Left cardiac atrium (tissue), 4 donors: ENCODE measurements around the gene IP6K2. TPM values are rescaled to one million over a fixed set of nuclear protein-coding genes. Genes with fewer than 3 reads are reported as not detected.
"Not testable (repeated sequence)": the region's sequence is repeated elsewhere in the genome, so short reads cannot be mapped to it uniquely, and the experiment has no call there.

ENCODE experiments used
- ATAC-seq, 2 donors: fragments of 200-7000 bp; cut with Tn5 transposase; one replicate each; pipeline ENCODE4 v1.9.1; 2020; ENCODE audit warnings: mild to moderate bottlenecking in 2 of 2, moderate library complexity in 2 of 2
- DNase-seq: peaks from one replicate; pipeline ENCODE4 v3.0.0-alpha.2; 2020
- intact Hi-C, 2 donors: fragments of 100-400 bp; cut with DNase I; formaldehyde crosslinking; loops; one replicate each; pipeline versions ENCODE4 v1.14.1 to v1.15.1; 2022 to 2023
- total RNA-seq, 2 donors: library from RNA; stranded (reverse); fragmentation: NEBNext Ultra II Directional; extraction: Animal tissue kit (Norgen Biotek cat#: 25700); gene quantifications; one replicate each; pipeline ENCODE4 v1.2.1, GENCODE V29; 2021
- donor health status: DM: no; HTN: yes; CAD: no.
- donor health status: DM: no; HTN: yes; CAD: no; lungs with severe emphysema.
- donor health status: DM: yes; HTN: yes; CAD: no.
- donor health status: Dilated cardiomyopathy.

Gene IP6K2
- total RNA-seq, 2 donors from 2014 or later, result 24.0 to 38.4 TPM

GRCh38 chr3:48734541-48734940 lies 17.5 kb upstream of the IP6K2 start:
- intact Hi-C loops, DNase-seq, ATAC-seq: not testable (repeated sequence)

DNA sequence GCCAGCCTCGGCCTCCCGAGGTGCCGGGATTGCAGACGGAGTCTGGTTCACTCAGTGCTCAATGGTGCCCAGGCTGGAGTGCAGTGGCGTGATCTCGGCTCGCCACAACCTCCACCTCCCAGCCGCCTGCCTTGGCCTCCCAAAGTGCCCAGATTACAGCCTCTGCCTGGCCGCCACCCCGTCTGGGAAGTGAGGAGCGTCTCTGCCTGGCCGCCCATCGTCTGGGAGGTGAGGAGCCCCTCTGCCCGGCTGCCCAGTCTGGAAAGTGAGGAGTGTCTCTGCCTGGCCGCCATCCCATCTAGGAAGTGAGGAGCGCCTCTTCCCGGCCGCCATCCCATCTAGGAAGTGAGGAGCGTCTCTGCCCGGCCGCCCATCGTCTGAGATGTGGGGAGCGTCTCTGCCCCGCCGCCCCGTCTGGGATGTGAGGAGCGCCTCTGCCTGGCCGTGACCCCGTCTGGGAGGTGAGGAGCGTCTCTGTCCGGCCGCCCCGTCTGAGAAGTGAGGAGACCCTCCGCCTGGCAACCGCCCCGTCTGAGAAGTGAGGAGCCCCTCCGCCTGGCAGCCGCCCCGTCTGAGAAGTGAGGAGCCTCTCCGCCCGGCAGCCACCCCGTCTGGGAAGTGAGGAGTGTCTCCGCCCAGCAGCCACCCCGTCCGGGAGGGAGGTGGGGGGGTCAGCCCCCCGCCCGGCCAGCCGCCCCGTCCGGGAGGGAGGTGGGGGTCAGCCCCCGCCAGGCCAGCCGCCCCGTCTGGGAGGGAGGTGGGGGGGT lies 16.9 kb upstream of the IP6K2 start:
- DNase-seq, ATAC-seq, intact Hi-C loops: not testable (repeated sequence)

DNA sequence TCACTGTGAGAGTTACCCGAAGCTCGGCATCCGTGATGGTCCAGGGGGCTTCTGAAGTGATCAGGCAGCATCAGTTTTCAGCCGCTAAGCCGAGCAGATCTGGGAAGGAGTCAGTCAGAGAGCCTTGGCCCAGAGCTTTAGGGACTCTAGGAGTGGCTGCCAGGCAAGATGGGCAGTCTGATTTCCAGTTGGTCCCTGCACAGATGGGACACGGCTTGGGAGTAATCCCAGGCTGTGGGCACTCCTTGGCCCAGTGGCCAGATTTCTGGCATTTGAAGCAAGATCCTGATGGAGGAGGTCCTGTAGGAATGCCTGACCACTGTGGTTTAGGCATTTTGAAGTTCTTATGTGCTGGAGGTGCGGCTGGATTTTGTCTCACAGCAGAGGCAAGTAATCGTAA lies 10.5 kb upstream of the IP6K2 start:
- ATAC-seq, result no peak
- intact Hi-C loops, result no loop called here
- DNase-seq, result no peak

DNA sequence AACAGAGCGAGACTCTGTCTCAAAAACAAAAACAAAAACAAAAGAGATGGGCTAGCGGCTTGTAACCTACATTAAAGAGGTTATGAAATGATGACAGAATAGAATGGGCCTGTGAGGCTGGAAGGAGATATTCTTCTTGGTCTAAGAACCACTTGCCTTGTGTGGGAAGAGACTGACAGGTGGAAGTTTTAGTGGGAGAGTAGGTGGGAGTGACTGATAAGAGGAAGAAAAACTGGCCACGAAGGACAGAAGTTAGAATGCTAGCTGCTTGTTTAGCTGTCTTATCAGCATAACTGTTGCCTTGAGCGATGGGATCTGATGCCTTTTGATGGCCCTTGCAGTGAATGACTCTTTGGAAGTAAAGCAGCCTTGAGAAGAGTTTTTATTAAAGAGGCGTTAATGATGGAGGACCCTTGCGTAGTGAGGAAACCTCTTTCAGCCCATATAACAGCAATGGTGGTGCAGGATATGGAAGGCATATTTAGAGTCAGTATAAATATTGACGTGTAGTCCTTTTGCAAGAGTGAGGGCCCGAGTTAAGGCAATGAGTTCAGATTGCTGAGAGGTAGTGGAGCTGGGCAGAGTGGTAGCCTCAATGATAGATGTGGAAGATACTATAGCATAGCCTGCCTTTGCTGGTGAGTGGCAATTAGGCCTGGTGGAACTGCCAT lies 8.3 kb upstream of the IP6K2 start:
- ATAC-seq, result not testable (repeated sequence)

GRCh38 chr3:48723725-48724124 lies 6.7 kb upstream of the IP6K2 start:
- DNase-seq (no peak), ATAC-seq (no peak)
- intact Hi-C loops, result no loop called here

More for the DNA sequence above, 8.3 kb upstream of the IP6K2 start:
- DNase-seq, intact Hi-C loops: not testable (repeated sequence)

GRCh38 chr3:48723293-48723692 lies 6.3 kb upstream of the IP6K2 start:
- DNase-seq, intact Hi-C loops, ATAC-seq: not testable (repeated sequence)

DNA sequence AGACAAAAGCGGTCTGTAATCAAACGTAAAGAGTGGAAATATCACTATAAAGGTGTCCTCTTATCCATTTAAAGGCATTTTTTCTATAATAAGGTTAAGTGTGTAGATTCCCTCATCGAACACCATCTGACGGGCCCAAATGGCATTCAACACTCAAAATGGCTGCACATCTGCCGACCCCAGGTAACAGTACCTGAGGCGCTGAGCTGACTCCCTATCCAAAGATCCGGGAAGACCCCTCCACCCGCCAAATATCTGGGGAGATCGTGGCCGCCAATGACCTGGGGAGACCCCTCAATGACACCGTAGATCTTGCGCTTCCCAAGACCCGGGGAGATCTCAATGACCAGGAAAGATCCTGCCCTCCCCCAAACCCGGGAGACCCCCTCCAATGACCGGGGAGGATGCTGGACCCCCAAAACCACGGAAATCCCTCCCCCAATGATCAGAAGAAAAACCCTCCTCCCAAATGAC lies 476 bp downstream of the IP6K2 start:
- DNase-seq (no peak), ATAC-seq (peak in 1 of 2 donors; percentile 6)
- intact Hi-C loops, result no loop called here

DNA sequence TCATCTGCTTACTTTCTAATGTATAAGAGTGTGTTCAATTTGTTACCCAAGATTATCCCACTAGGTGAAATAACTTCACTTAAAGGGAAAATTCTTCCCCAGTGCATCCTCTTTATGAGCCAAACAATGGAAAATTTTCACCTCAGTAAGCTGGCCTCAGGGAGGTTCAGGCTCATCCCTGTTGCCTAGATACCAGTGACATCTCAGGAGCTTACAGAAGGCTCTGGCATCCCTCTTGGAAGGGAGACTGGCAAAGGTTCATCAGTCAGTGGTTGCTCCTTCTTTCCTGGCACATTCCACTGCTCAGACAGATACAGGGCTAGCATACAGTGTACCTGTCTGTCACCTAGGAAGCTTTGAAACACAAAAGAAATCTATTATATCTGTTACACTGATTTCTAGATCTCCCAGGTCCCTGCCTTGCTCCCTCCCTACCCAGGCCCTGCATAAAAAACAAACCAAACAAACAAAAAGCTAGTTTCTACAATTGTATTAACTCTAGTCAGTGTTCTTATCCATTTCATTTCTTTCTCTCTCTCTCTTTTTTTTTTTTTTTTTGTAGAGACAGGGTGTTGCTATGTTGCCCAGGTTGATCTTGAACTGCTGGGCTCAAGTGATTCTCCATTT lies 1.7 kb downstream of the IP6K2 start:
- no peak for DNase-seq
- intact Hi-C loops, result no loop called here
- ATAC-seq, result peak in 1 of 2 donors; percentile 34

DNA sequence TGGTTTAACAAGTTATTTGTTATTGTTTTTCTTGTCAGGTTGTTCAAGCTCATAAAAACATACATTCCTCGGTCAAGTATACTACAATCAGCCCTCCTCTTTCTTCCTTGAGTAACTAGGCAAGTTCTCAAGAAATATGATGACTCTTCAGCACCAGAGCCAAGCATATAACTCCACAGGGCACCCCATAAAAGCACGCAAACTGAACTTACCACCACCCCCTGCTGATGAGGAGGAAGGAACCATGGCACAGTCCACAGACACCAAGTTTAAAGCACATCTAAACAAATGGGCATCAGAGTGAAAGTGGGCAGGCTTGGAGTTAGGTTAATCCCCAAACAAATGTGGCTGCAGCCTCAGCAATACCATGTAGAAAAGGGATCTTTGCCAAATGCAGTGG lies 5.3 kb downstream of the IP6K2 start:
- intact Hi-C loops, result no loop called here
- DNase-seq, result no peak
- ATAC-seq, result no peak

DNA sequence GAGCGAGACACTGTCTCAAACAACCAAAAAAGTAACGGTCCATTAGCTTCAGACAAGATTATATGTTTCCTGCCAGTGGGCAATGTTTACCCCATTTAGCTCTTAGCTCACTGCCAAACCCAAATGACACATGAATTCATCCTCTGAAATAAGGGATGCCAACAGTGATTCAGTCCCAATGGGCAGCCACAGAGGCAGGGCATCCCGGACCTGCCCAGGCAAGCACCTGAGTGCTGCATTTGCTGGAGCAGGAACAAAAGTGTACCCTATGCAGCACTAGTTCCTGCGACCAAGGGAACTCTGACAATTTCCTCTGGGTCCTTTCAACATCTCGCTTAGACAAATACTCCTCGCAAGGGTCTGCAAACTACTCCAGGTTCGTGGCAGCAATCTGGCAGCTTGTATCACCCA lies 8.0 kb downstream of the IP6K2 start:
- peak in 1 of 2 donors; percentile 45 for ATAC-seq
- intact Hi-C loops, result no loop called here
- DNase-seq, result no peak

GRCh38 chr3:48708481-48708889 lies 8.5 kb downstream of the IP6K2 start:
- intact Hi-C loops, result no loop called here
- DNase-seq, result no peak

GRCh38 chr3:48707157-48707556 lies 9.9 kb downstream of the IP6K2 start:
- ATAC-seq (no peak), DNase-seq (no peak)

More at GRCh38 chr3:48708481-48708889, 8.5 kb downstream of the IP6K2 start:
- ATAC-seq, result no peak

DNA sequence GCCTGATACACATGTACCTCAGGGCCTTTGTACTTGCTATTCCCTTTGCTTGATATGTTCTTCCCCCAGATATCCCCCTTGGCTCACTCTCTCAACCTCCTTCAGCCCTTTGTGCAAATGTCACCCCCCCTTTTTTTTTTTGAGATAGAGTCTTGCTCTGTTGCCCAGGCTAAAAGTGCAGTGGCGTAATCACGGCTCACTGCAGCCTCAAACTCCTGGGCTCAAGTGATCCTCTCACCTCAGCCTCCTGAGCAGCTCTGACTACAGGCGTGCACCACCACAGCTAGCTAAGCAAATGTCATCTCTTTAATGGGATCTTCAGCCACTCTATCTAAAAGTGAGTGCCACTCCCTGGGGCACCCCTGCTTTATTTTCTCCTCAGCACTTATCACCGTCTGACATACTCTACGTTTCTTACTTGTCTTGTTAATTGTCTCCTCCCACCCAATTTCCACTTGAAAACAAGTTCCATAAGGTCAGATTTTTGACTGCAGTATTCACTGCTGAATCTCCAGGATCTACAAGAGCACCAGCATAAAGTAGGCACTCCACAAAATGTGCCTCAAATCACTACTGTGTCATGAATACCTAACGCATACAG lies 14.6 kb downstream of the IP6K2 start:
- DNase-seq (no peak), ATAC-seq (no peak)
- intact Hi-C loops, result no loop called here

More at GRCh38 chr3:48707157-48707556, 9.9 kb downstream of the IP6K2 start:
- intact Hi-C loops, result no loop called here

GRCh38 chr3:48700731-48701405 lies 16.2 kb downstream of the IP6K2 start:
- ATAC-seq (no peak), DNase-seq (no peak)
- intact Hi-C loops, result no loop called here

GRCh38 chr3:48698891-48699290 lies 18.1 kb downstream of the IP6K2 start:
- ATAC-seq (no peak), DNase-seq (no peak)
- intact Hi-C loops, result no loop called here

DNA sequence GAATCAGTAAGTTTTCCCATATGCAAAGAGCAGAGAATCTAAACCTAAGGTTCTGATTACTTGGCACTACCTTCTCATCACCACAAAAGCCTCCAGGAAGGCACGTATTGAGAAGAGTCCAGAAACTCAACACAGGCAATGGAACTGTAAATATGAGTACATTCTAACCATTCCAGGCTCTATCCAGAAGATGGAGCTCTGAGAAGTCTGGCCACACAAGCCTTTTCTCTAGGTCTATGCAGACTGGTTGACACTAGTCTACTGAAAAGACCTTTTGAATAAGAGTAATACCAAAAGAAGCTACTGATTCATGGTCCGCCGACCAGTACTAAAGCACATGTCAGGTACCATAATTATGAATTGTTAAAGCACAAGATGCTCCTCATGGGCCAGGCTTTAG lies 19.1 kb downstream of the IP6K2 start:
- ATAC-seq (no peak), DNase-seq (no peak)
- intact Hi-C loops, result no loop called here

GRCh38 chr3:48696601-48697000 lies 20.4 kb downstream of the IP6K2 start:
- ATAC-seq (no peak), DNase-seq (no peak)
- intact Hi-C loops, result no loop called here

GRCh38 chr3:48696156-48696555 lies 20.9 kb downstream of the IP6K2 start:
- no peak for DNase-seq
- intact Hi-C loops, result no loop called here
- ATAC-seq, result no peak

DNA sequence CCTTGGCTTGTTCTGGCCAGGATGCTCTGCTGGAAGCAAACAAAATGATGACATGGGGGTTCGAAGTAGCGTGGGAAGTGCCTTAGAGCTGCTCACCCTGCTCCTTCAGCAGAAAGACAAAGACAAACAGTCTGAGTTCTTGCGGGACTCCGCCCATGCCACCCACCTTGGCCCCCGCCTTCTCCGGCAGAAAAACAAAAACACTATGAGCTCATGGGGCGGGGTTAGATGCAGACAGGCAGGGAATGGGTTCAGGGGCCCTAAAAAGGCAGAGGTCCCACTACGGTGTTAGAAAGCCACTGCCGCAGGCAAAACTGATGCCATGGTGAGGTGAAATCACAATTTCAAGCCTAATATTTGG lies 21.6 kb downstream of the IP6K2 start:
- peak; percentile 62 to 84 for ATAC-seq
- intact Hi-C loops, result no loop called here
- DNase-seq, result peak; percentile 74
